Kidney tubule cell (primary cell): ENCODE data around the gene ZG16B.

Experiments used
- DNase-seq: peaks from one replicate; pipeline ENCODE4 v3.0.0-alpha.2; 2018; ENCODE audit warnings: low spot score

Gene ZG16B

DNA sequence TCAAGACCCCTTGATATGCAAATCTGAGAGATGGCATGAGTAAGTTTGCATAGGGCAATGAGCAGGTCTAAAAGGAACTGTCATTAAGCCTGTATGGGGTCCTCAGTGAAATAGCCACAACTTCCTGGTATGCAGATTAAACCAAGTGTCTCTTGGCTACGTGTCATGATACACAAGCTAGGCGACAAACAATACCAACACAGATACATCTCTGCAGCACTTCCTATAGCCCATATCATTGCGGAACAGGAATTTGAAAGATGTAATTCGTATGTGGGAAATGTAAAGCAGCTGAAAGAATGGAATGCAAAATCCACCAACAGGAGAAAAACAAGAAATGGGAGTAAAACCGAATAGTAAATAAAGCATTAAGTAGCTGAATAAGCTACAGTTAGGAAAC lies 15.0 kb downstream of the ZG16B start:
- DNase-seq: no peak

DNA sequence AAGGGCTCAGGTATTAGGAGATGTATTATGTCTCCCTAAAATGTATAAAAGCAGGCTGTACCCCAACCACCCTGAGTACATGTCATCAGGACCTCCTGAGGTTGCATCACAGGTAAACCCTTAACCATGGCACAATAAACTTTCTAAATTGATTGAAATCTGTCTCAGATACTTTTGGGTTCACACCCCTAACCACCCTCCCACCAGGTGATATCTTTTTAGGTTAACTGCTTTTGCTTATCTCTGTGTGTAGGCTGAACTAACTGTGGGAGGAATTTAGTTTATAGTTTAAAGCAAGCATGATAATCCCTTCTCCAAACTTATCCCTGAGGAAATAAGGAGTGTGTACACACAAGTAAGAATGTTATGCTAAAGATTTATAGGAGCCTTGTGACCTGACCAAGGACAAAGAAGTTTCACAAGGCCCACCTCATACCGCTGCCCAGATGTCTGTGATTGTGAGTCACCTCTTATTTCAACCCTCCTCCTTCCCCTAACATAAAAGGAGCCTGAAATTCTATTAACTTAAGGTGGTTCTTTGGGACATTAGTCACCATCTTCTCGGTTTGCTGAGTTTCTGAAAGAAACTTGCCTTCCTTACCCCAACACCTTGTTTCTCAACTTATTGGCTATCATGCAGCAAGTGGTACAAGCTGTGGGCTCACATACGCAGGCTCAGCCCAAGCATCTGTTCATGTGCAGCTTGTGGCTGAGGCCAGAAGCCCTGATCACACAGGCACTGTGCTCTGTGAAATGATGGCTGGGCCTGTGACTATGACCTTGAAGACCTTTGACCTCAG lies 16.6 kb downstream of the ZG16B start:
- peak; percentile 89 for DNase-seq

DNA sequence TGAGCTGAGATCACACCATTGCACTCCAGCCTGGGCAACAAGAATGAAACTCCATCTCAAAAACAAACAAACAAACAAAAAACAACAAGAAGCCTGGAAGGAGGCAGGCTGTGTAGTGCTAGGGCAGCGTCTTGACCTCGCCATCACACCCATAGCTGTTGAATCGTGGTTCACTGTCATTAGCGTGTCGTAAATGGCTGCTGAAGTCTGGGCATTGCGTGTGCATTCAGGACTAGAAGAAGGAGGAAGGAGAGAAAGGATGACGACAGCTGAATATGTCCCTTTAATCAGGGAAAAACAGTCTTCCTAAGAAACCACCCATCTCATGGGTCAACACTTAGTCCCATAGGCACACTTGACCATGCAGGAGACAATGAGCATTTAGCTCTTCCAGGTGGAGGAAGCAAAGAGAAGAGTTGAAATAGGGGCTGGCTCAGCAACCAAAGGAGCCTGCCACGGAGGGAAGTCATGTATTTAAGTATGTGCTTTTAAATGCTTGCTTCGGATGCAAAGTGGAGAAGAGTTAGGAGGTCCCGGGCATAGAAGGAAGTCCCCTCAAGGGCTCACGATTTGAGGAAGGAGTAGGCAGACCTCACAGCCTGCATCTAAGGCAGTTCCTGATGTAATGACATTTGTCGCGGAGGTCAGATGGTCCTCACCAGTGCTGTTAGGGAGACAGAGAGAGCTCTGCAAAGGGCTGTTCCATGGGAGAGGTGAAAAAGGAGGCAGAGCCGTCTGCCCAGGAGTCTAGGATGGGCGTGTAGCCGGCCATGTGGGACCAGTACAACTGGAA lies 19.0 kb downstream of the ZG16B start:
- DNase-seq: no peak

DNA sequence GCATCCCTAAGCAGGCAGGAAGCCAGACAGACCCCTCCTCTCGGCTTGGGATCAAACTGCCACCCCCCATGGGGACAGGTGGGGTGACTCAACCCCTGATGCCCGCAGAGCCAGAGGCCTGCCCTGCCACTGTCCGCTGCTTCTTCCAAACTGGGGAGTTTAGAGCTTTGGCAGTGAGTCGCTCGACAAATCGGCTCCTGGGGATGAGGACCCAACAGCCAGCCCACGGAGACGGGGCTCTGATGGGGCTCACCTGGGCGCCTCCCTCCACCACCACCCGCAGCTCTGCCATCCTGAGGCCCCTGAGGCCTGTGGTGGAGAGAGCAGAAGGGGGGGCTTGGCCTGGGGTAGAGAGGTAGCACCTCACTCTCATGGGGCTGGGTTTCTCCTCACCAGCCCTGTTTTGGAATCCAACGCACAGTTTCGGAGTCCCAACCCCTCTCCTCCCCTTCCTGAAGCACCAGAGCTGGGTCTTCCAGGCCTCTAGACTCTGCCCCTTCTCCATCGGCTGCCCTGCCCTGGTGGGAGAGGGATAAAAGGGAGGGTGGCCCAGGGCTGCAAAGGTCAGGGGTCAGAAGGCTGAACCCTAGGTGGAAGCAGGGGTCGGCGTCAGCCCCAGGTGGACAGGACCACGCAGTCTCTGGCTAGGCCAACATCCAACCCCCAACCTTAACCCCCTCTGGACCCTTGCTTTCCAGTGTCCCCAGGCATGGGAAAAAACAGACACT lies 22.1 kb downstream of the ZG16B start:
- no peak for DNase-seq

DNA sequence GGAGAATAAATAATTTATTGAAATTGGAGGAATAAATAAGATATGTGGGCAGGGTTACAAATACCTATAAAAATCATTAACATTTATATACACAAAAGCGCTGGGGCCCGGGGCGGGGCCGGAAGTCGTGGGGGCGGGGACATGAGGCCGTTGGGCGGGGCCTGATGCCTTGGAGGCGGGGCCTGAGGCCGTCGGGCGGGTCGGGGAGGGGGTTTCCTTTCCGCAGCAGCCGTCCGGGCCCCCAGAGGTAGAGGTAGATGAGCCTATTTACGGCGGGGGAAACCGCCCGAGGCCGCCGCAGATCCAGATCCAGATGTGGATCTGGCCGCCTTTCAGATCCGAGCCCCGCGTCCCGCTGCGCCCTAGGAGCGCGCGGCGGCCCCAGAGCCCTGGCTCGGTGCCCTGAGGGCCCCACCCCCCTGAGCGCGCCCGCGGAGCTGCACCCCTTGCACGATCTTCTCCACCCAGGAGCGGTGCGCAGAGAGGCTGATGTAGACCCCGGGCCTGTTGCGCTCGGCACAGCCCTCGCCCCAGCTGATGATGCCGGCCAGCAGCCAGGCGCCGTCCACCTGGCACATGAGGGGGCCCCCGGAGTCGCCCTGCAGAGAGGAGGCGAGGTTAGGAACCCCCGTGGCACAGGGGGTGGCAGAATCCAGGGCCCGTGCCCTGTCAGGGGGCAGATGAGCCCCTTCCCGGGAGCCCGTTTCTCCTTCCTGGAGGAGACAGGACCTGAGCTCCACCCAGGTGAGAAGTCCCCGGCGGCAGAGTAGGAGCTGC lies 22.8 kb downstream of the ZG16B start:
- DNase-seq: no peak

DNA sequence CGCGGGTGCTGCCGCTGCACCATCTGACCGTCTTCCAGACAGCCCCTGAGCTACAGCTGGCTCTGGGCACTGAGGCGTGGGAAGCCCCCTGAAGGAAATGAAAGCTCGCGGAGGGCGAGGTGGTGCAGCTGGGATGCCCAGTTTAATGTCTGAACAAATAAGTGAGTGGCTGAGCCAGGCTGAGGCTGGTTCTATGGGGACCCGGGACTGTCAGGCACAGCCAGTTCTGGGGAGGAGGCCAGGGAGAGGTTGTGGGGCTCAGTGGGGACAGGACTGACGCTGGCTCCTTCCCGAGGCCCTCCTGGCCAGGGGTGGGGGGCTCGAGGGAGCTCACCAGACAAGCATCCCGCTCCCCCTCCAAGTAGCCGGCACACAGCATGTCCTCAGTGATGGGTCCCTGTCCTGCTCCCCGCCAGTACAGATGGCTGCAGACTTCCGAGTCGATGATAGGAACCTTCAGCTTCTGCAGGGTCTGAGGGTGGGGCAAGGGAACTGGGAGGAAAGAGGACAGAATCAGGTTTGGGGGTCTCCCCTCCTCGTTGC lies 23.5 kb downstream of the ZG16B start:
- no peak for DNase-seq

DNA sequence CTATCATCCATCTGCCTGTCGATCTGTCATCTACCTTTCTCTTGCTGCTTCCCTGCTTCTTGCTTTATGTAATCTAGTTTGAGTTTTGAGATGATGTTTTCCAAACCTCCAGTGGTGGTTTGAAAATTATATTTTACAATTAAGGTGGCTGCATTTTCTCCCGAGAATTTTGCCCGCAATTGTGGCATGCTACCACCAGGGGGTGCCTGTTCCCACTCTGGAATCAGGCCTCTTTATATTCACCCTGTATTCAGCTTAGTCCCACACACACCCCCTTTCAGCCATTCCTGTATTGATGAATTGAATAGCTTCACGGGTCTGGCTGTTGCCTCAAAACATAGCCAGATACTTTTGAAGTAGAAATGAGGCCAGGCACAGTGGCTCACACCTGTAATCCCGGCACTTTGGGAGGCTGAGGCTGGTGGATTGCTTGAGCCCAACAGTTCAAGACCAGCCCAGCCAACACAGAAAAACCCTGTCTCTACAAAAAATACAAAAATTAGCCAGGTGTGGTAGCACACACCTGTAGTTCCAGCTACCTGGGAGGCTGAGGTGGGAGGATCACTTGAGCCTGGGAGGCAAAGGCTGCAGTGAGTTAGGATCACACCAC lies 24.7 kb downstream of the ZG16B start:
- no peak for DNase-seq

DNA sequence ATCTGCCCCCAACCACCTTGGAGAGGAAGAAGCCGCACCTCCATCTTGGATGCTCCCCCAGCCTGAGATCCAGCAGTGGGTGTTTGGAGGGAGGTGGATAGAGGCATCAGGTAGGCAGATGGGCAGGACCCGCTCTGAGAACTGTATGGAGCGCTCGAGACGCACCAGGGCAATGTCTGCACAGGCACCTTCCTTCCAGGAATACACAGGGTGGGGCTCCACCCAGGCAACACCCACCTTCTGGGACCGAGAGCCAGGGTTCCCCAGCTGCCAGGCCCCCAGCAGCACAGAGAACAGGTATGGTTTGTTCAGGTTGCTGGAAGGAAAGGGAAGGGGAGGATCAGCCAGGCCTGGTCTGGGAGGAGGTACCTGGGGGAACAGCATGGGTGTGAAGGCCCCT lies 25.4 kb downstream of the ZG16B start:
- DNase-seq: no peak

DNA sequence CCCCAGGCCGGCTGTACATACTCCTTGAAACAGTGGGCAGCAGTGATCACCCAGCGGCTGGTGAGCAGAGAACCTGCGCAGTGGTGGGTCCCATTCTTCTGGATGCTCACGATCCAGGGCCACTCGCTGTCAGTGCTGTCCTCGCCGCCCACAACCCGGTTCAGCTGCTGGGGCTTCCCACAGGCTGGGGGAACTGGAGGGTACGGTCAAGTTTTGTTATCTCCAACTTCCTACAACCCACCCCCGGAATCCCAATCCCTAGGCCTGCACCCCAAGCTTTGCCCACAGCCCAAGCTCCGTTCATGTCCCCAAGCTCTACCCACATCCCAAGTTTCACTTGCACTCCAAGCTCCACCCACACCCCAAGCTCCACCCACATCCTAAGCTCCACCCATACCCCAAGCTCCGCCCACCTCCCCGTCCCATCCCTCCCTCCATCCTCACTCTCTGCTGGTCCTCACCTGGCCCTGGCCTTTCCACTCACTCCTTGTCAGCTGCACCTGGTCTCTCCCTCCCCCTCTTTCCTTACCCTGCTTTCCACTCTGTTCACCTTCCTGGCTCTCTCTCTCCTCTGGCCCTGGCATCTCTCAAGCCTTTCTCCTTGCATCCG lies 26.1 kb downstream of the ZG16B start:
- peak; percentile 38 for DNase-seq

DNA sequence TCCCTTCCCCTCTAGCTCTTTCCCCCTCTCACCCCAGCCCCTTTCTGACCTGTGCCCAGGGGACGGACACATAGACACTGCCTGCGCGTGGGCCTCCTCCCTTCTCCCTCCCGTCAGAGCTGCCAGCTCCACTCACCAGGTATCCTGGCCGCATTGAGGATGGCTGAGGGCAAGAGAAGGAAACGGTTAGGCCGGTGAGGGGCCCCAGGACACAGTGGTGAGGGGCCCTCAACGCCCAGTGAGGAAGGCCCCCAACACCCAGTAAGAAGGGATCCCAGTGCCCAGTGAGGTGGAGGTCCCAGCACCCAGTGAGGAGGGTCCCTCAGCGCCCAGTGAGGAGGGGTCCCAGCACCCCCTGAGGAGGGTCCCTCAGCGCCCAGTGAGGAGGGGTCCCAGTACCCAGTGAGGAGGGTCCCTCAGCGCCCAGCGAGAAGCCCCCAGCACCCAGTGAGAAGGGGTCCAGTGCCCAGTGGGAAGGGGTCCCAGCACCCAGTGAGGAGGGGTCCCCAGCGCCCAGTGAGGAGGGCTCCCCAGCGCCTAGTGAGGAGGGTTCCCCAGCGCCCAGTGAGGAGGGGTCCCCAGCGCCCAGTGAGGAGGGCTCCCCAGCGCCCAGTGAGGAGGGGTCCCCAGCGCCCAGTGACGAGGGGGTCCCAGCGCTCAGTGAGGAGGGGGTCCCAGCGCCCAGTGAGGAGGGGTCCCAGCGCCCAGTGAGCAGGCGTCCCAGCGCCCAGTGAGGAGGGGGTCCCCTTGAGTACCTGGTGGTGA lies 26.8 kb downstream of the ZG16B start:
- no peak for DNase-seq

DNA sequence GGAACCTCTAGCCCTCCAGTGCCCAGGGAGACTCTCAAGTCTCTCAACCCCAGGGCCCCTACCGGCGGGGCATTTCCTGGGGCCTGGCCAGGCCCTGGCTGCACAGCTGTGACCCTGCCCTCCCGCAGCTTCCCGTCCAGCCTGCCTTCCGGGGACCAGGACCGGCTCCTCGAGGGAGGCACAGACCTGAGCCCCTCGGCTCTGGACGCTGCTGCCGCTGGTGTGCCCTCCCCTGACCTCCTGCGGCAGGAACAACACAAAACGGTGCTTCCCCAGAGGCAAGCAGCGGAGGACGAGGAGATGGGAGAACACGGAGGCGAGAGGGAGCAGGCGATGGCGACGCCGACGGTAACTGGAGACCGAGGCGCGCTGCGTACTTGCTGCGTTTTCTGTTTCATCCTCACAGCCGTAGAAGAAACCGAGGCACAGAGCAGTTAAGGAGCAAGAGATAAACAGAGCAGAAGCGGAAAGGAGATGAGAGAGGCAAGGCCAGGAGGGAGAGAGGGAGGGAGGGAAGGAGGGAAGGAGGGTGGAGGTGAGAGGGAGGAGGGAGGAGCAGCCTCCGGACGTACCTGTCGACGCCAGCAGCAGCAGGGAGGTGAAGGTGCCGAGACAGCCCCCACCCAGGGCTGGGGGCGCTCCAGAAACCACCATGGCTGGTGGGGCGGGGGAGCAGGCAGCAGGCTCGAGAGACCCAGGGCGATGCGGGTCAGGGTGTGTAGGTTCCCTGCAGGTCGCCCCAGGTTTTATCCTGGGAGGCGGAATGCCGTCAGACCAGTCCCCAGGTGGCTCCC lies 27.5 kb downstream of the ZG16B start, which contains the start of gene PRSS22:
Gene PRSS22 (minus strand): TSS at position 720 of the 794 bp plus-strand sequence. CDS start 66 bp downstream, at position 654.
- peak; percentile 65 for DNase-seq

DNA sequence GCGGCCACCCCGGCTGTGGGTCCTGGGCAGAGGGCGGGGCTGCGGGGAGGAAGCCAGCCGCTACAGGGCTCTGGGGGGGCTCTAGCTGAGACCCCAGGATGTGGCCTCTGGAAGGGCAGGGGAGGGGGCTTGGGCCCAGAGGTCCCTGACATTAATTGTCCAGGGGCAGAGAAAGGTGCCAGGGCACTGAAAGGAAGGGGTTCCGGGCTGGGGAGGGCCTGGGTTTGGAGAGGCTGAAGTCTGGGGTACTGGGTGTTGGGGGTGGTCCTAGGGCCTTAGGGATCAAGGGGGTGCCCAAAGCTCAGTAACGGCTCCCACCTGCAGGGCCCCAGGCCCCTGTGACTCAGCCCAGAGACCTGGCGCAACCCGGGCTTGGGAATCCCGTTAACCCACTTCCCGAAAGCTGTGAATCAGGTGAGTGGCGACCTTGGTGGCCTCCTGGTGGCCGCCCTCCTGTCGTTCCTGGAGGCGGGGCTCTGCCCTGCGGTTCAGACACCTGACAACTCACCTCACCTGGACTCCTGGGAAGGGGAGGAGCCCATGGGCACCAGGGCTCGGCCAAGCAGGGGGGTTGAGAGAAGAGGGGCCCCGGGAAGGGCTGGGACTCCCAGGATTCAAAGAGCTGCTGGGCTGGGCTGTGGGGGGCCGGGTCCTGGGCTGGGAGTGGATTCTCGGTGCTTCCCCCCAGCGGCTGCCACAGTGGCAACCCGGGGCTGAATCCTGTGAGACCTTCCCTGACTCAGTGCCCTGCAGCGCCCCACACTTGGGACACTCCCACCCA lies 28.3 kb downstream of the ZG16B start:
- peak; percentile 94 for DNase-seq

DNA sequence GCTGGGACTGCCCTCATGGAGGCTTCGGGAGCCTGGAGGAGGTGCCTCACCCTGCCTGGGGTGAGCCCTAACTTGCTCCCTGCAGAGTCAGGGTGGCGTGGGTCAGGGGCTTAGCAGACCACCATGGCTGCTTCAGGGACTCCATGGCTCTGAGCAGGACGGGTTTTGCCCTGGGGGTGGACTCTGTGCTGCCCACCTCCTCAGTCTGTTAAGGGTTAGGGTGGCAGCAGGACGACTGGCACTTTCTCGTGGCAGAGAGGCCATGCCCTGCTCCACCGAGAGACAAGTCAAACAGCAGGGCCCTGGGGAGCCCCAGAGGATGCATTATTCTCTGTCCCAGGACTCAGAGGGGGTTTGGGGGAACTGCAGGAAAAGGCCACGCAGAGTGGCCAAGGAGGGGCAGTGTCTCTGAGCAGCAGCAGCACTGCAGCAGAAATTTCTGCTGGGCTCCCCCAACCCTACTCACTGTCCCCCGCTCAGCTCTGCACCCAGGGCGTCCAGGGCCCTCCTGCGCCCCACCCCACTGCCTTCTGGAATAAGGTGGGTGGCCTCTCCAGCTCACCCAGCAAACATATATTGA lies 29.7 kb downstream of the ZG16B start:
- DNase-seq: no peak

DNA sequence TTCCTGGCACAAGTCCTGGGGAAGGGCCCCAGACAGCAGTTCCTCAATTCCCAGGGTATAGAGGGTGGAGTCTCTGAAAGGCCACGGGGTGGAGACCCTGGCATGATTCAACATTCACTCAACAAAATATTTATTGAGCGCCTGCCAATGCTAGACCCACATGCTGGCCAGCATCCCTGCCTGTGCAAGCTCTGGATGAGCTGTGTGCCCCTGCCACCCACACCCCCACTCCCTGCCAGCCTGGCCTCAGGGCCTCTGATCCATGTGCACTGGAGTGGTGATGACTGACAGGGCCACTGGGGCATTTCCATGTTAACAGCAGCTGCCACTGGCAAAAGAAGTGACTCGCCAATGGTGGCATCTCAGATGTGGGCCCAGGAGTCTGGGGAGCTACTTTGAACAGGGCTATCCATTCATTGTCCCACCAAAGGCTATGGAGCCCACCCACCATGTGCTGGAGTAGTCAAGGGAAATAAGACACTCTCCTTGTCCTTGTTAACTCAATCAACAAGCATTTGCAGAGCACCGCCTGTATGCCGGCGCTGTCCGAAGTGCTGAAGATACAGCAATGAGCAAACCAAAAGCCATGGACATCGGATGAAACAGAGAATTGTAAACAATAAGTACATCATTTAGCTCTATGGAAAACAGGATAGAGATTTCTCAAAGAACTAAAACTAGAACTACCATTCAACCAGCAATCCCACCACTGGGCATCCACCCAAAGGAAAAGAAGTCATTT lies 30.9 kb downstream of the ZG16B start:
- DNase-seq: peak; percentile 91

DNA sequence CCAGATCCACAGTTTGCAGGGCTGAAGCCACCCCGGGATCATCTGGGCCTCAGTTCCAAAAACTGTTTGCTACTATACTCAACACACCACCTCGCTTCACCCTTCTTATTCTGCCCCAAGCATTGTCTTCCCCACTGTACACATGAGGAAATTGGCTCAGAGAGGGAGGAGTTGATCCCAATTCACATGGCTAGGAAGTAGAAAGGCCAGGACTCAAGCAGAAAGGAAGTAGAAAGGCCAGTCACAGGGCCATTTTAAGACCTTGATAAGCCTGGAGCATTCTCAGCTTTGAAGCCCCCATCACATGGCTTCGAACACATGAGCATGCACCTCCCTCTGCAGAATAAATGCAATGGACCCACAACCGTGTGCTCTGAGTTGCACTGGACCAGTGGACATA lies 35.5 kb downstream of the ZG16B start:
- no peak for DNase-seq

DNA sequence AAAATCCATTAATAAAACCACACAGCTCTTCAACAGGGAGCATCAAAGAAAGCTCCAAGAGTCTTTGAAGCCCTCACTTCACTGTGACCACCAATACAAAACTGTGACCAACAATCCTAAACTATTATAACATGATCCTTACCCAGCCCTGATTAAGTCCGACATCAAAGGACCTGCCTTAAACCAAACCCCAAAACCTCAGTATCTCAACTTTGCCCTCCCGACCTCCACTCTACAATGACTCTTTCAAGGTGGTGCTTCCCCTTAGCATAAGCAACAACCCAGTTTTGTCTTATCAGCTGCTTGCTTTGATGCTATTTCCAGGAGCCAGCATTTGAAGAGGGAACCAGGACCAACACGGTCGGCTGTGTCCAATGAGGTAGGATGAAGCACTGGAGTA lies 36.3 kb downstream of the ZG16B start:
- no peak for DNase-seq

DNA sequence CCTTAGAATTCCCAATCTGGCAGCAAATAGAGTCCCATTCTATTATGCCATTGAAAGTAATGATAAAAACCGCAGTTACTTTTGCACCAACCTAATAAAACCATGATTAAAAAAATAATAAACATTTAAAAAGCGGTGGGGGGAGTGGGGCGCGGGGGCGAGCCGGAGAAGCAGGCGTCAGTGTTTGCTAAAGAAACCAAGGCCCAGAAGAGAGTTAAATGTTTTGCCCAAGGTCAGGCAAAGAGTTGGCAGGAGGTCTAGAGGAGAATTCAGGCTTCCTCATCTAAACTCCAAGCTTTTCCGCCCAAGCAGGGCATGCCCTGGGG lies 37.5 kb downstream of the ZG16B start:
- DNase-seq: no peak
